Middle frontal gyrus (tissue), 1 donor: ENCODE results near the gene PLXND1.
"Not testable (repeated sequence)": the region's sequence is repeated elsewhere in the genome, so short reads cannot be mapped to it uniquely, and the experiment has no call there.

Experiments
- DNase-seq: peaks from one replicate; pipeline ENCODE4 v3.0.0-alpha.2; 2015; ENCODE audit warnings: low spot score; ENCODE audit errors: extremely low spot score

The PLXND1 gene

DNA sequence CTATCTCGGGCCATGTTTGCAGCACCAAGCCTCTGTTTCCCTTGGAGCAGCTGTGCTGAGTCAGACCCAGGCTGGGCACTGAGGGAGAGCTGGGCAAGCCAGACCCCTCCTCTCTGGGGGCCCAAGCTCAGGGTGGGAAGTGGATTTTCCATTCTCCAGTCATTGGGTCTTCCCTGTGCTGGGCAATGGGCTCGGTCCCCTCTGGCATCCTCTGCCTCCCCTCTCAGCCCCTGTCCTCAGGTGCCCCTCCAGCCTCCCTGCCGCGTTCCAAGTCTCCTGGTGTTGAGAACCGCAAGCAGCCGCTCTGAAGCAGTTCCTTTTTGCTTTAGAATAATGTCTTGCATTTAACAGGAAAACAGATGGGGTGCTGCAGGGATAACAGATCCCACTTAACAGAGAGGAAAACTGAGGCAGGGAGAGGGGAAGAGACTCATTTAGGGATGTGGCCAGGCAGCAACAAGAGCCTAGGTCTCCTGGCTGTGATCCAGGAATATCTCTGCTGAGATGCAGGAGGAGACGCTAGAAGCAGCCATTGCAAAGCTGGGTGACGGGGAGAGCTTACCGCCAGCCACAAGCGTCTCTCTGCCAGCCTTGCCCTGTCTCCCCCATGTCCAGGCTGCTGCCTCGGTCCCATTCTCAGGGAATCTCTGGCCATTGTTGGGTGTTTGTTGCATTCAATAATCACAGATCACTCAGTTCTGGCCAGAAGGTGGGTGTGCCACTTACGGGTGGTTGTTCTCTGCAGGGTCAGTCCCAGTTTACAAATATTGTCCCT is 76.9 kb downstream of the PLXND1 start:
- DNase-seq = no peak

GRCh38 chr3:129528589-129529100 is 77.8 kb downstream of the PLXND1 start, which contains the start of gene RHO:
Gene RHO (plus strand): TSS chr3:129528639. CDS start chr3:129528734, 95 bp downstream.
- no peak for DNase-seq

- no peak for DNase-seq
These were observed 79.2 kb downstream of the PLXND1 start for GRCh38 chr3:129527262-129527661.

GRCh38 chr3:129526121-129526900 is 80.2 kb downstream of the PLXND1 start:
- DNase-seq = no peak

- DNase-seq = no peak
These were observed 81.0 kb downstream of the PLXND1 start for GRCh38 chr3:129525341-129525968.

- DNase-seq = no peak
These were observed 82.4 kb downstream of the PLXND1 start for GRCh38 chr3:129524081-129524480.

GRCh38 chr3:129522953-129523352 is 83.5 kb downstream of the PLXND1 start:
- DNase-seq = no peak

GRCh38 chr3:129521611-129522010 is 84.9 kb downstream of the PLXND1 start:
- no peak for DNase-seq

DNA sequence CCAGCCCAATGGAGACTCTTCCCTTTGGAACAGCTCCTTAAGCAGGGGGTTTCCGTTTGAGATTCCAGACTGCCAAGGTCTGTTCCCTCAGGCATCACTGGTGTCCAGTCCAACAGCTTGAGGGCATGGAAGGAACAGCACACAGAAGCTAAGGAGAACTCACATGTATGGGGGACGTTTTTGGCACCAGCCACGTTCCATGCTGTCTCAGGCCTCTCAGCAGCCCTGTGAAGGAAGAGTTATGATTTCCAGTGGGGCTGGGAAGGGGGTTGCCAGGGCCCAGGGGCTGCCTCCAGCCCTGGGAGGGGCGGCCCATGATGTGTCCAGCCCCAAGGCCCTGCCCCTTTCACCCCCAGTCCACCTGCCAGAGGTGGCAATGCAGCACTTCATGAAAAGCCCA is 85.5 kb downstream of the PLXND1 start:
- DNase-seq = no peak

- no peak for DNase-seq
These were observed 86.4 kb downstream of the PLXND1 start for GRCh38 chr3:129519896-129520715.

DNA sequence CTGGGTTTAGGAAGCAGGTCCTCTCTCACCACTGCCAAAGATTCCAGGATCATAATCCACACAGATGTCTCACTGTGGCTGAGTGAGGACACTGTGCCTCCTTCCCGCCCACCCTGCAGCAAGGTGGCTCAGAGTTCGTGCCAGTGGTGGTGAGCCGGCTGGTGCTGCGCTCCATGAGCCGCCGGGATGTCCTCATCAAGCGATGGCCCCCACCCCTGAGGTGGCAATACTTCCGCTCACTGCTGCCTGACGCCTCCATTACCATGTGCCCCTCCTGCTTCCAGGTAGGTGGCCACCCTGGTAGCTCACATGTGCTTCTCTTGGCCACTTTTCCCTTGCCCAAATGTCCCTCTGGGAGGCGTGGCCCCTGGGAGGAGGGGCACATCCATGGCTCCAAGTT is 87.0 kb downstream of the PLXND1 start:
- DNase-seq = no peak

GRCh38 chr3:129518581-129518980 is 87.9 kb downstream of the PLXND1 start:
- no peak for DNase-seq

- DNase-seq = no peak
These were observed 88.4 kb downstream of the PLXND1 start for GRCh38 chr3:129518038-129518561.

DNA sequence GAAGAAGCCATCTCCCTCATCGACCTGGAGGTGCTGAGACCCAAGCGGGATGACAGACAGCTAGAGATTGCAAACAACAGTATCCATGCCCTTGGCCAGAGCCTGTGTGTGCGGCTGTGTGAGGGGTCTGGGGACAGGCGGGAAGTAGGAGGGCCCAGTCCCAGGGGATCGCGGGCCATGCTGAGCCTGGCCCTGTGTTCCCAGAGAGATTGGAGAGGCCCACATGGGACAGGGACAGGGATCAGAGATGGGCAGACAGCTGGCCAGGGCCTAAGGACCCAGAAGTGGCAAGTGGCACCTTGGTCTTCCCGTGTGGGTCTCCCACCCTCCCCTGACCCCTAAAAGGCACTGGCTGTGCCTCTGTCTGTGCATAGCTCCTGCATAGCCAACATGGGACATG is 89.0 kb downstream of the PLXND1 start:
- no peak for DNase-seq

- DNase-seq = not testable (repeated sequence)
These were observed 90.5 kb downstream of the PLXND1 start for GRCh38 chr3:129515821-129516432.

- DNase-seq = not testable (repeated sequence)
These were observed 91.2 kb downstream of the PLXND1 start for GRCh38 chr3:129515108-129515820.

DNA sequence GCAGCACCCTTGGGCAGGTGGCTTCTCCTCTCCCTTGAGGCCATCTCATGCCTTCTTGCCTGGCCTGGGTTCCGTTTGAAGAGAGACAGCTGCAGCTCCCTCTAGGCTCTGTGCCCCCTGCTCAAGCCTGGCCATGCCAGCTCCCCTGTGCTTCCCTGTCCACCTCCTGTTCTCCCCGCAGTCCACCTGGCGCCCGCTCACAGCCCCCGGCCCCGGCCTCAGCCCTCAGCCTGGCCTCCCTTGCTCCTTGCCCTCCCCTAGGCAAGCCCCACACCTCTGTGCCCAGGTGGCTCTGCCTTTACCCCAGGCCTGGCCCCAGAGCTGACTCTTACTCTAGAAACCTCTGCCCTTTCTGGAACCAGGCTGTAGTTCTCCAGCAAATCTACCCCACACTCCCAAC is 91.9 kb downstream of the PLXND1 start:
- DNase-seq = no peak

GRCh38 chr3:129514110-129514509 is 92.4 kb downstream of the PLXND1 start:
- DNase-seq = no peak

DNA sequence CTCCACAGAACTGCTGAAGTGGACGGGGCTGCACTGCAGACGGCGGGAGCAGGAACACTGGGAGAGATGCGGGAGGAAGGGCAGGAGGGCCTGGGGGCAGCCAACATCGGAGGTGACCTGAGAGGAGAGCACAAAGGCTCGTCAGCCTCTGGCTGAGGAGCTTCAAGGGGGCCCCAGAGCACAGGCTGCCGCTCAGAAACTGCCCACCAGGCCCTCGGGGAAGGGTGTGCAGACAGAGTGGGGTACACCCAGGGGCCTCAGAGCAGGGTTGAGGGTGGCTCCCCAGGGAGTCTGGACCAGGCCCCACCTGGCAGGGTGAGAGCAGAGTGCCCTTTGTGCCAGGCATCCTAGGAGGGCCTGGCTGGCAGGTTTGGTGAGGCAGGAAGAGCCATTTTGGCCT is 92.8 kb downstream of the PLXND1 start:
- no peak for DNase-seq

GRCh38 chr3:129512595-129512994 is 93.9 kb downstream of the PLXND1 start:
- no peak for DNase-seq
